Neuron (in vitro differentiated cells): Measurements from ENCODE around the gene FUZ.

ENCODE experiments used
- H2AFZ ChIP-seq: one replicate; pipeline ENCODE4 v1.6.1; 2013; ENCODE audit warnings: low read depth, mild to moderate bottlenecking, inconsistent platforms, low read length, moderate library complexity
- H3K27me3 ChIP-seq: one replicate; pipeline ENCODE4 v1.6.1; 2013; ENCODE audit warnings: low read length; ENCODE audit not compliant: insufficient read depth
- H3K36me3 ChIP-seq: one replicate; pipeline ENCODE4 v1.6.1; 2013; ENCODE audit warnings: low read length; ENCODE audit not compliant: insufficient read depth
- H3K4me1 ChIP-seq: one replicate; pipeline ENCODE4 v1.6.1; 2013; ENCODE audit warnings: low read length; ENCODE audit not compliant: insufficient read depth
- H3K4me3 ChIP-seq: 2 replicates; pipeline ENCODE4 v1.5.1; 2013; ENCODE audit warnings: mild to moderate bottlenecking, low read length, moderate library complexity
- H3K9me3 ChIP-seq: one replicate; pipeline ENCODE4 v1.6.1; 2013; ENCODE audit warnings: low read length

FUZ gene

GRCh38 chr19:49817964-49818648 is 5.0 kb upstream of the FUZ start, which contains the start of gene MED25:
Gene MED25, plus strand, starts transcription at chr19:49818289. Its CDS starts 53 bp downstream, at chr19:49818342.
- Histone ChIP-seq H3K4me3 (peak within 1 kb of the TSS; percentile 99), H3K4me1 (peaks cover 22% of the 10 kb centered on the region), H2AFZ (peak within 1 kb of the TSS; percentile 84), H3K9me3 (no peaks in the 10 kb centered on the region), H3K36me3 (peaks cover 19% of the 10 kb centered on the region), H3K27me3 (no peaks in the 10 kb centered on the region)

GRCh38 chr19:49816590-49816989 is 3.5 kb upstream of the FUZ start:
- H3K4me3 ChIP-seq = no peak overlapping the region
- peak overlapping the region; percentile 84 for H2AFZ ChIP-seq
- peaks cover 30% of the 10 kb centered on the region for H3K4me1 ChIP-seq
- peaks cover 14% of the 10 kb centered on the region for H3K36me3 ChIP-seq
- H3K9me3 ChIP-seq = no peaks in the 10 kb centered on the region
- H3K27me3 ChIP-seq = no peaks in the 10 kb centered on the region

- Histone ChIP-seq H3K9me3 (no peaks in the 10 kb centered on the region), H2AFZ (no peak overlapping the region), H3K4me1 (peaks cover 23% of the 10 kb centered on the region), H3K36me3 (no peaks in the 10 kb centered on the region), H3K27me3 (no peaks in the 10 kb centered on the region), H3K4me3 (peak overlapping the region; percentile 76)
Observed at GRCh38 chr19:49814010-49814409, 918 bp upstream of the FUZ start.

DNA sequence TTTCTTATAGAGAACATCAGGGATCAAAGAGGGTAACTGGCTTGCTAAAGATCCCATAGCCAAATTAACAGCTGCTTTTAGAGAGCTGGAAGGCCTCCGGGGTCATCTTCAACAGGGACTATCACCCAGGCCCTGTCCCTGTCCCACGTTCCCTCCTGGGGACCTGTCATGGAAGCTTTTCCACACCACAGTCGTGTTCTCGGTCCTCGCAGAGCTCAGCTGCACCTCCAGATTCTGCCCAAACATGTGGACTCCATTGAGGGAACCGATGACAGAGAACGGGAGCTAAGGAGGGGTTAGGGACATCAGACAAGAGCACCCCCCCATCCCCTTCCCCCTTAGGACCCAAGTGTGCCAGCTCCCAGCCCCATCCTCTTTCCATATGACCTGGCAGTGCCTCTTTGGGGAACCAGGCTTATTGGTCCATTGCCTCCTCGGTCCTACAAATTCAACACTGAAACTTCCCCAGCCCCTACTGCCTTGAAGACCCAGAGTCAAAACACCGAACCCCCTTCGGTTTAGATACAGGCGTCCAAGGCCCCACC is 568 bp downstream of the FUZ start:
- H3K4me3 ChIP-seq = peak overlapping the region; percentile 76

GRCh38 chr19:49811328-49811727 is 1.8 kb downstream of the FUZ start:
- no peaks in the 10 kb centered on the region for H3K9me3 ChIP-seq
- no peaks in the 10 kb centered on the region for H3K27me3 ChIP-seq
- no peak overlapping the region for H3K4me3 ChIP-seq
- H3K36me3 ChIP-seq = peaks cover 13% of the 10 kb centered on the region
- H3K4me1 ChIP-seq = peaks cover 17% of the 10 kb centered on the region
- H2AFZ ChIP-seq = no peak overlapping the region

More for the DNA sequence above, 568 bp downstream of the FUZ start:
- H2AFZ ChIP-seq = peak overlapping the region; percentile 29
- H3K4me1 ChIP-seq = peaks cover 17% of the 10 kb centered on the region
- H3K27me3 ChIP-seq = no peaks in the 10 kb centered on the region
- H3K9me3 ChIP-seq = no peaks in the 10 kb centered on the region
- peaks cover 6% of the 10 kb centered on the region for H3K36me3 ChIP-seq

DNA sequence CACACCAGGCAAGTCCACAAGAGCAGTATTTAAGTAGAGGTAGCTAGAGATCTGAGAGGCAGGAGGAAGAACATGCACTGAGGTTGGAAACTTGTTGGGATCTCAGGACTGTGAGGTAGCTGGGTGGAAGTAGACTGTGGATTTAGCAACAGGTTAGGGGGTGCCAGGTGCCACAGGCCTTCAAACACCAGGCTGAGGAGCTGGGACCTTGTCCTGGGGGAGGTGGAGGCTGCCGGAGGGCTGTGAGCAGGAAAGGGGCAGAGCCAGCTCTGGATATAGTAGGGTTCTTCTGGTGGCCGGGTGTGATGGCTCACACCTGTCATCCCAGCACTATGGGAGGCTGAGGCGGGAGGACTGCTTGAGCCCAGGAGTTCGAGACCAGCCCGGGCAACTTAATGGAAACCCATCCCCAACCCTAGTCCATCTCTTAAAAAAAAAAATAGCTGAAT is 3.1 kb downstream of the FUZ start:
- Histone ChIP-seq H3K4me3 (no peak overlapping the region), H3K27me3 (no peaks in the 10 kb centered on the region), H2AFZ (no peak overlapping the region), H3K9me3 (no peaks in the 10 kb centered on the region), H3K36me3 (peaks cover 13% of the 10 kb centered on the region), H3K4me1 (peaks cover 17% of the 10 kb centered on the region)

DNA sequence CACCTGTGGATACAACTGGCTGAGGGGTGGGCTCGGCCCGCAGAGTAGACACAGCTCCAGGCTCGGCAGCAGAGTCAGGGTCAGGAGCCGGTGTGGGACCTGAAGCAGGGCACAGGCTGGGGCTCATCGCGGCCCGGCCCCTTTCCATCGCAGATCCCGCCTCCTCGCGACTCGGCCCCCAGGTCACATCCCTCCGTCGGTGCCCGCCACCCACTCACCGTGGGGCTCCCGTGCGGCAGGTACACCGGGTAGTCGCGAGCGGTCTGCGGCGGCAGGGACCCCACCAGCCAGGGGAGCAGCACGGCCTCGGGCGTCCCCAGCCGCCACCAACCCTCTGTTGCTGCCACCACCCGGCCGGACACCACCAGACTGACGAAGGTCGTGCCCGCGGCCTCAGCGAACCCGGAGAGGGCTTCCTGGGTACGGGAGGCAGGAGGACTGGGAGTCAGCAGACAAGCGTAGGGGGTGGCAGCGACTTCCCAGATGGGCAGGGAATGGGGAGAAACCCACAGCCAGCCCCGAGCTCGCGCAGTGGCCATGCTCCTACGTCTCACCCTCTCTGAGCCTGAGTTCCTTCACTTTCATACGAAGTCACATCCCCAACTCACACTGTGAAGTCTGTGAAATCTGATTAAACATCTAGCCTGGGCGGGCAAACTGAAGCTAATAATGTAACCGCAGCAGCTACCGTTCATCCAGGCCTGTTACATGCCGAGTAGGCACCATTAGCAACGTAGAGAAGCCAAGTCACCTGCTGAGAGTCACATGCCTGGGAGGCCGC is 3.7 kb downstream of the FUZ start:
- H3K36me3 ChIP-seq = peaks cover 13% of the 10 kb centered on the region
- H3K9me3 ChIP-seq = no peaks in the 10 kb centered on the region
- no peak overlapping the region for H3K4me3 ChIP-seq
- no peaks in the 10 kb centered on the region for H3K27me3 ChIP-seq
- H3K4me1 ChIP-seq = peaks cover 17% of the 10 kb centered on the region
- no peak overlapping the region for H2AFZ ChIP-seq

DNA sequence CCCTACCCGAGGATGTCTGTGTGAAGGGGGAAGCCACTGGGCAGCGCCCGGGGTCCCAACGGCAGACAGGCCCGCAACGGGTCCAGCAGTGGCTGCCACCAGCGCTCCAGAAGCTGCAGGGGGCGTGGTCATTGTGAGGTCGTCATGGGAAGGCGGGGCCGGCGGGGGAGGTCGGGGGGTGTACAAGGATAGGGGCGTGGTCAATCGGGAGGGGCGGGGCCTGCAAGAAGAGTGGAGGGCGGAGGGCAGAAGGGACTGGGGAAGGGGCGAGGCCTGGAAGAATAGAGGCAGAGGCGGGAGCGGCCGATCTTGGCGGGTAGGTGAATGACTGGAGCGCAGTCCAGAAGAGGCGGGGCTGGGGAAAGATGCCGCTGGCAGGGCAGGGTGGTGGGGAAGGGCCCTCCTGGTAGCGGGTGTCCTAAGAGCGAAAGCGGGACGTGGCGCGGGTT is 4.4 kb downstream of the FUZ start:
- H2AFZ ChIP-seq = no peak overlapping the region
- H3K9me3 ChIP-seq = no peaks in the 10 kb centered on the region
- no peak overlapping the region for H3K4me3 ChIP-seq
- peaks cover 13% of the 10 kb centered on the region for H3K36me3 ChIP-seq
- H3K27me3 ChIP-seq = no peaks in the 10 kb centered on the region
- peaks cover 12% of the 10 kb centered on the region for H3K4me1 ChIP-seq

DNA sequence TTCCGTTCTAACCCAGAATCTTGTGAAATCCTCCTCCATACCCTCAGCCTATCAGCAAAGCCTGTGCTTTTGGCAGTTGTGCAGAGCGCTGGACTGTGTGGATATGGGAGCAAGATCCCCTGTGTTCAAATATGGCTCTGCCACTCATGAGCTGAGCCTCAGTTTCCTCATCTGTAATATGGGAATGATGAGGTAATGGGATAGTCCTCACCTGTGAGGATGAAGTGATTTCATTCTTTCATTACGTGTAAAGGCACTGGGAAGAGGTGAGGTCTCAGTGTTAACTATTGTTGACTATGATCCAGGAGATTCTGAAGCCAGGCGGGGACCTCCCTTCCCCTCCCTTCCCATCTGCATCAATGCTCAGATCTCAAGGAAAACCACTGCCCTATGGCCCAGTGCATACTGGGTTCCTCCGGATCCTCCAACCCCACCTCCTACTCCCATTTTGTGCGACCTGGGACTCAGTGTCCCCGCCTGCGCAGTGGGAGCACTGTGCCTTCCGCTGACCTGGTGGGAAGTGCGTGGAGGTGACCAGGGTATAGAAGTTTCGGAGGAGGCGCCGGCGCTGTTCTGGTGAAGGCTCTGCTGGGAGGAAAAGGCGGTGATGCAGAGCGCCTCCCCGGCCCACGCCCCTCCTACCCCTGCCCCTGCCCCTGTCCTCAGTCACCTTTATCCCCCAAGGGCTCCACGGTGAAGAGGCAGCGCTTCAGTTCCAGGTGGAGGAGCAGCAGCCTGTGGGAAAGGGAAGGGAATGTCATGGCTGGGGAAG is 5.0 kb downstream of the FUZ start:
- no peaks in the 10 kb centered on the region for H3K9me3 ChIP-seq
- no peak overlapping the region for H3K4me3 ChIP-seq
- no peaks in the 10 kb centered on the region for H3K27me3 ChIP-seq
- H3K4me1 ChIP-seq = peaks cover 12% of the 10 kb centered on the region
- H2AFZ ChIP-seq = no peak overlapping the region
- H3K36me3 ChIP-seq = peaks cover 19% of the 10 kb centered on the region

- no peak overlapping the region for H3K4me3 ChIP-seq
- H3K27me3 ChIP-seq = no peaks in the 10 kb centered on the region
- no peak overlapping the region for H2AFZ ChIP-seq
- H3K36me3 ChIP-seq = peaks cover 20% of the 10 kb centered on the region
- H3K9me3 ChIP-seq = no peaks in the 10 kb centered on the region
- peaks cover 8% of the 10 kb centered on the region for H3K4me1 ChIP-seq
Observed at GRCh38 chr19:49807058-49807903, 5.8 kb downstream of the FUZ start.

DNA sequence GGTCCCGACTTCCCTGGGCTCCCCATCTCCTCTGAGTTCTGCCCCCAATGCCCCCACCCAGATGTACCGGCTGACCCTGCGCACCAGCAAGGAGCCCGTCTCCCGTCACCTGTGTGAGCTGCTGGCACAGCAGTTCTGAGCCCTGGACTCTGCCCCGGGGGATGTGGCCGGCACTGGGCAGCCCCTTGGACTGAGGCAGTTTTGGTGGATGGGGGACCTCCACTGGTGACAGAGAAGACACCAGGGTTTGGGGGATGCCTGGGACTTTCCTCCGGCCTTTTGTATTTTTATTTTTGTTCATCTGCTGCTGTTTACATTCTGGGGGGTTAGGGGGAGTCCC is 6.5 kb downstream of the FUZ start:
- no peak overlapping the region for H3K4me3 ChIP-seq
- H3K27me3 ChIP-seq = no peaks in the 10 kb centered on the region
- peaks cover 20% of the 10 kb centered on the region for H3K36me3 ChIP-seq

More for the DNA sequence above, 6.5 kb downstream of the FUZ start:
- H3K9me3 ChIP-seq = no peaks in the 10 kb centered on the region
- peaks cover 4% of the 10 kb centered on the region for H3K4me1 ChIP-seq
- H2AFZ ChIP-seq = no peak overlapping the region
